DND-41 (cell line): Measurements from ENCODE around the gene ADRA2B.

ENCODE experiments used
- EZH2 ChIP-seq: IDR thresholded peaks from 3 replicates; pipeline ENCODE4 v1.6.1; 2012; ENCODE audit warnings: borderline replicate concordance, low read depth, mild to moderate bottlenecking, moderate library complexity, low read length, inconsistent platforms; ENCODE audit not compliant: severe bottlenecking
- TF ChIP-seq, protein P1 (sequence below): IDR thresholded peaks from 2 replicates; pipeline ENCODE4 v1.5.1; 2012; ENCODE audit warnings: borderline replicate concordance, low read length, moderate library complexity, mild to moderate bottlenecking; ENCODE audit not compliant: poor library complexity, severe bottlenecking; ENCODE audit errors: extremely low read depth

- TF ChIP-seq, protein P1, sequence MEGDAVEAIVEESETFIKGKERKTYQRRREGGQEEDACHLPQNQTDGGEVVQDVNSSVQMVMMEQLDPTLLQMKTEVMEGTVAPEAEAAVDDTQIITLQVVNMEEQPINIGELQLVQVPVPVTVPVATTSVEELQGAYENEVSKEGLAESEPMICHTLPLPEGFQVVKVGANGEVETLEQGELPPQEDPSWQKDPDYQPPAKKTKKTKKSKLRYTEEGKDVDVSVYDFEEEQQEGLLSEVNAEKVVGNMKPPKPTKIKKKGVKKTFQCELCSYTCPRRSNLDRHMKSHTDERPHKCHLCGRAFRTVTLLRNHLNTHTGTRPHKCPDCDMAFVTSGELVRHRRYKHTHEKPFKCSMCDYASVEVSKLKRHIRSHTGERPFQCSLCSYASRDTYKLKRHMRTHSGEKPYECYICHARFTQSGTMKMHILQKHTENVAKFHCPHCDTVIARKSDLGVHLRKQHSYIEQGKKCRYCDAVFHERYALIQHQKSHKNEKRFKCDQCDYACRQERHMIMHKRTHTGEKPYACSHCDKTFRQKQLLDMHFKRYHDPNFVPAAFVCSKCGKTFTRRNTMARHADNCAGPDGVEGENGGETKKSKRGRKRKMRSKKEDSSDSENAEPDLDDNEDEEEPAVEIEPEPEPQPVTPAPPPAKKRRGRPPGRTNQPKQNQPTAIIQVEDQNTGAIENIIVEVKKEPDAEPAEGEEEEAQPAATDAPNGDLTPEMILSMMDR: no peak
- TF ChIP-seq EZH2: no peak
These were observed 36.9 kb upstream of the ADRA2B start for GRCh38 chr2:96153291-96153713.
